Astrocyte (in vitro differentiated cells and primary cell): ENCODE measurements around the gene SOAT2. TPM values are rescaled to one million over a fixed set of nuclear protein-coding genes. Genes with fewer than 3 reads are reported as not detected.

Experiments
- DNase-seq: peaks from one replicate; pipeline ENCODE4 v3.0.0-alpha.2; 2010; ENCODE audit warnings: low read depth
- FAIRE-seq: peaks from 2 replicates; lab custom pipeline; 2011; peaks lifted over from hg19 to GRCh38; lab: Jason Lieb, UNC
- H2AFZ ChIP-seq: 2 replicates; pipeline ENCODE4 v1.6.0; 2012; ENCODE audit warnings: low read depth, low read length, inconsistent platforms
- H3K27ac ChIP-seq: 2 replicates; pipeline ENCODE4 v1.5.1; 2011; ENCODE audit warnings: low read depth, low read length, inconsistent platforms
- H3K27me3 ChIP-seq: 2 replicates; pipeline ENCODE4 v1.6.0; 2011; ENCODE audit warnings: low read length, inconsistent platforms; ENCODE audit not compliant: insufficient read depth
- H3K36me3 ChIP-seq: 2 replicates; pipeline ENCODE4 v1.5.1; 2011; ENCODE audit warnings: low read length, inconsistent platforms; ENCODE audit not compliant: insufficient read depth
- H3K4me1 ChIP-seq: 2 replicates; pipeline ENCODE4 v1.5.1; 2011; ENCODE audit warnings: low read length, inconsistent platforms; ENCODE audit not compliant: insufficient read depth
- H3K4me2 ChIP-seq: 2 replicates; pipeline ENCODE4 v1.6.0; 2012; ENCODE audit warnings: low read length, inconsistent platforms
- H3K4me3 ChIP-seq: 2 replicates; pipeline ENCODE4 v1.5.1; 2011; ENCODE audit warnings: low read depth, mild to moderate bottlenecking, low read length, inconsistent platforms; ENCODE audit not compliant: insufficient read depth
- H3K79me2 ChIP-seq: 2 replicates; pipeline ENCODE4 v1.6.0; 2012; ENCODE audit warnings: mild to moderate bottlenecking, low read length, inconsistent platforms; ENCODE audit not compliant: insufficient read depth
- H3K9ac ChIP-seq: 2 replicates; pipeline ENCODE4 v1.6.0; 2012; ENCODE audit warnings: mild to moderate bottlenecking, low read length, inconsistent platforms
- H3K9me3 ChIP-seq: 2 replicates; pipeline ENCODE4 v1.5.1; 2012; ENCODE audit warnings: low read depth, mild to moderate bottlenecking, low read length, inconsistent platforms; ENCODE audit not compliant: insufficient read depth
- H4K20me1 ChIP-seq: 2 replicates; pipeline ENCODE4 v1.6.0; 2012; ENCODE audit warnings: low read length, inconsistent platforms; ENCODE audit not compliant: insufficient read depth
- H3K27ac Mint-ChIP-seq: one replicate; pipeline ENCODE4 v1.8.0; 2021; ENCODE audit warnings: mild to moderate bottlenecking, mixed read lengths; ENCODE audit not compliant: unreplicated experiment
- H3K27me3 Mint-ChIP-seq: one replicate; pipeline ENCODE4 v1.8.0; 2021; ENCODE audit warnings: low read depth, mixed read lengths; ENCODE audit not compliant: unreplicated experiment
- H3K36me3 Mint-ChIP-seq: one replicate; pipeline ENCODE4 v1.8.0; 2021; ENCODE audit warnings: low read depth, mixed read lengths; ENCODE audit not compliant: unreplicated experiment
- H3K4me1 Mint-ChIP-seq: one replicate; pipeline ENCODE4 v1.8.0; 2021; ENCODE audit warnings: low read depth, mixed read lengths; ENCODE audit not compliant: unreplicated experiment
- H3K4me3 Mint-ChIP-seq: one replicate; pipeline ENCODE4 v1.8.0; 2021; ENCODE audit warnings: mild to moderate bottlenecking, moderate library complexity, mixed read lengths; ENCODE audit not compliant: unreplicated experiment
- H3K9me3 Mint-ChIP-seq: one replicate; pipeline ENCODE4 v1.8.0; 2021; ENCODE audit warnings: mild to moderate bottlenecking, mixed read lengths; ENCODE audit not compliant: unreplicated experiment
- EZH2 ChIP-seq: IDR thresholded peaks from 2 replicates; pipeline ENCODE4 v1.6.1; 2012; ENCODE audit warnings: mild to moderate bottlenecking, low read length, inconsistent platforms; ENCODE audit not compliant: insufficient read depth
- total RNA-seq: library from RNA; stranded (reverse); gene quantifications from 2 replicates; pipeline ENCODE4 v1.2.1, GENCODE V29; 2021
- TF ChIP-seq, protein P1 (sequence below): IDR thresholded peaks from 2 replicates; pipeline ENCODE4 v1.5.1; 2011; ENCODE audit warnings: low read depth, mild to moderate bottlenecking, inconsistent platforms, low read length, moderate library complexity; ENCODE audit not compliant: insufficient read depth

Gene SOAT2
- total RNA-seq, 1 donor from 2014 or later = not detected

DNA sequence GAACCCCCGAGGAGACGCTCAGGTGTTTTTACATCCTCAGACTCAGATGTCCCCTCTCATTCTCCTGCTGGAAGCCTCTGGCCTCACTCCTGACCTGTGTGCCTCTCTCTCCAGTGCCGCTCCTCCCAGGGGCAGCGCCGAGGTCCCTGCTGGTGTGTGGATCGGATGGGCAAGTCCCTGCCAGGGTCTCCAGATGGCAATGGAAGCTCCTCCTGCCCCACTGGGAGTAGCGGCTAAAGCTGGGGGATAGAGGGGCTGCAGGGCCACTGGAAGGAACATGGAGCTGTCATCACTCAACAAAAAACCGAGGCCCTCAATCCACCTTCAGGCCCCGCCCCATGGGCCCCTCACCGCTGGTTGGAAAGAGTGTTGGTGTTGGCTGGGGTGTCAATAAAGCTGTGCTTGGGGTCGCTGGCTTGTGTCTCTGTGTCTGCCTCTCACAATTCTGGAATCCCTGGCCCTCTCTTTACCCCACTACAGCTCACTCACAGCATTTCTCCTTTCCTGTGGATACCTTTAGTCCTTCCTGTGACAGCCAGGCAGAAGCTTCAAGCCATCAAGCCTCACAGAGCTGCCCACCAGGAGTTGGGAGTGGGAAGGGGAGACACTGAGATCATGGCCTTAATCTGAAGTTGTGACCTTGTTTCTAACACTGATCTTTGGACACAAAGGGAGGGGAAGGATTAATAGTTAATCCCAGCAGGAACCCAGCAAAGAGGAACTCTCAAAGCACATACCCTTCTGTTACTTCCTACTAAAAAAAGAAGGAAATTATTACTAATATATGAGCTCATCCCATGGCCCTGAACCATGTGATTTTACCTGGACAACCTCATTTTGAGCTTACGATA is 1.1 kb upstream of the SOAT2 start:
- H3K36me3 ChIP-seq = no peaks in the 10 kb centered on the region
- no peak overlapping the region for H3K9ac ChIP-seq
- no peaks in the 10 kb centered on the region for H3K79me2 ChIP-seq
- H3K4me3 ChIP-seq = no peak overlapping the region
- peaks cover 18% of the 10 kb centered on the region for H3K4me1 Mint-ChIP-seq
- FAIRE-seq (no peak), DNase-seq (no peak)
- no peak overlapping the region for H2AFZ ChIP-seq
- H3K27me3 ChIP-seq = no peaks in the 10 kb centered on the region
- H3K4me3 Mint-ChIP-seq = no peak overlapping the region
- no peaks in the 10 kb centered on the region for H3K9me3 Mint-ChIP-seq
- no peaks in the 10 kb centered on the region for H3K36me3 Mint-ChIP-seq
- H3K27ac ChIP-seq = no peak overlapping the region
- no peaks in the 10 kb centered on the region for H3K9me3 ChIP-seq
- H3K4me2 ChIP-seq = no peak overlapping the region
- peaks cover 11% of the 10 kb centered on the region for H3K27me3 Mint-ChIP-seq
- TF ChIP-seq EZH2 = no peak
- TF ChIP-seq, protein P1, sequence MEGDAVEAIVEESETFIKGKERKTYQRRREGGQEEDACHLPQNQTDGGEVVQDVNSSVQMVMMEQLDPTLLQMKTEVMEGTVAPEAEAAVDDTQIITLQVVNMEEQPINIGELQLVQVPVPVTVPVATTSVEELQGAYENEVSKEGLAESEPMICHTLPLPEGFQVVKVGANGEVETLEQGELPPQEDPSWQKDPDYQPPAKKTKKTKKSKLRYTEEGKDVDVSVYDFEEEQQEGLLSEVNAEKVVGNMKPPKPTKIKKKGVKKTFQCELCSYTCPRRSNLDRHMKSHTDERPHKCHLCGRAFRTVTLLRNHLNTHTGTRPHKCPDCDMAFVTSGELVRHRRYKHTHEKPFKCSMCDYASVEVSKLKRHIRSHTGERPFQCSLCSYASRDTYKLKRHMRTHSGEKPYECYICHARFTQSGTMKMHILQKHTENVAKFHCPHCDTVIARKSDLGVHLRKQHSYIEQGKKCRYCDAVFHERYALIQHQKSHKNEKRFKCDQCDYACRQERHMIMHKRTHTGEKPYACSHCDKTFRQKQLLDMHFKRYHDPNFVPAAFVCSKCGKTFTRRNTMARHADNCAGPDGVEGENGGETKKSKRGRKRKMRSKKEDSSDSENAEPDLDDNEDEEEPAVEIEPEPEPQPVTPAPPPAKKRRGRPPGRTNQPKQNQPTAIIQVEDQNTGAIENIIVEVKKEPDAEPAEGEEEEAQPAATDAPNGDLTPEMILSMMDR = no peak
- H4K20me1 ChIP-seq = no peaks in the 10 kb centered on the region
- no peak overlapping the region for H3K27ac Mint-ChIP-seq
- H3K4me1 ChIP-seq = peaks cover 20% of the 10 kb centered on the region

DNA sequence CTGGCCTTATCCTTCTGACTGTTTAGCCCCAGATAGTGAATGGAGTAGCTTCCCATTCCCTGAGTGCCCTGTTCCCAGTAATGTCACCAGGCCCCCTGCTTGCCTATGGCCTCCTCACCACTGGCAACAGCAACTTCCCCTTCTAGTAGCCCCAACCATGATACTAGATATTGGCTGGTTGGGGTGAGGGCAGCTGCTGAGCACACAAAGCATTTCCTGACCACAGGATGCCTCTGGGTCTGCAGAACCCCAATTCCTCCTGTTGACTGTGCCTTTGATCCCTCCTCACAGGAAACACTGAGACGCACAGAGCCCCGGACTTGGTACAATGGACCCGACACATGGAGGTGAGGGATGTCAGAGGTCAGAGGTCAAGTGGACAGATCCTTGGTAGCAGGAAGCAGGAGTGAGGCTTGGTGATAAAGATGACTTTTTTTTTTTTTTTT is 597 bp downstream of the SOAT2 start:
- H3K4me3 ChIP-seq = no peak overlapping the region
- Mint-ChIP-seq H3K4me1 (peaks cover 8% of the 10 kb centered on the region), H3K4me3 (no peak overlapping the region), H3K27me3 (peaks cover 11% of the 10 kb centered on the region), H3K36me3 (no peaks in the 10 kb centered on the region), H3K9me3 (no peaks in the 10 kb centered on the region), H3K27ac (no peak overlapping the region)
- no peak overlapping the region for H3K27ac ChIP-seq
- peaks cover 5% of the 10 kb centered on the region for H3K4me1 ChIP-seq
- no peaks in the 10 kb centered on the region for H4K20me1 ChIP-seq
- FAIRE-seq (no peak), DNase-seq (no peak)
- H3K4me2 ChIP-seq = no peak overlapping the region
- H3K36me3 ChIP-seq = no peaks in the 10 kb centered on the region
- no peaks in the 10 kb centered on the region for H3K9me3 ChIP-seq
- H3K27me3 ChIP-seq = no peaks in the 10 kb centered on the region
- no peaks in the 10 kb centered on the region for H3K79me2 ChIP-seq
- TF ChIP-seq, protein P1 = no peak
- TF ChIP-seq EZH2 = no peak
- no peak overlapping the region for H3K9ac ChIP-seq
- H2AFZ ChIP-seq = no peak overlapping the region

DNA sequence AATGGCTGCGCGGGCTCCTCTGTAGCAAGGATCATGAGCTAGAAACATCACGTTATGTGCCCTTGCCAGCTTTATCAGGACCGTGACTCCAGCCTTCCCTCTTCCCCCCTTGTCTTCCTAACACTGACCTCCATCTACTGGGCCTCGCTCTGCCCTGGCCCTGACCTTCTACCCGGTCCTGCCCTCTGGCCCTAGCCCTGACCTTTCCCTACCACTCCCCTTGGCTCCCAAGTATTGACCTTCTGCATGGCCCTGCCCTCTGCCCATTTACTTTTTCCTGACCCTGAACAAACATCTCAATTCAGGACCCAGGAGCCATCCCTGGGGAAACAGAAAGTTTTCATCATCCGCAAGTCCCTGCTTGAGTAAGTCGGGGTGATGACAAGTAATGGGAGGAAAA is 2.0 kb downstream of the SOAT2 start:
- no peak overlapping the region for H3K4me3 Mint-ChIP-seq
- no peak overlapping the region for H3K27ac Mint-ChIP-seq
- TF ChIP-seq, protein P1 = no peak
- TF ChIP-seq EZH2 = no peak

More for the DNA sequence above, 2.0 kb downstream of the SOAT2 start:
- Histone ChIP-seq H3K4me2 (no peak overlapping the region), H2AFZ (no peak overlapping the region), H3K27ac (no peak overlapping the region), H3K79me2 (no peaks in the 10 kb centered on the region), H3K27me3 (no peaks in the 10 kb centered on the region), H3K36me3 (no peaks in the 10 kb centered on the region), H3K4me1 (no peaks in the 10 kb centered on the region), H4K20me1 (no peaks in the 10 kb centered on the region), H3K9me3 (no peaks in the 10 kb centered on the region), H3K9ac (no peak overlapping the region), H3K4me3 (no peak overlapping the region)
- peaks cover 3% of the 10 kb centered on the region for H3K4me1 Mint-ChIP-seq
- FAIRE-seq (no peak), DNase-seq (no peak)
- peaks cover 11% of the 10 kb centered on the region for H3K27me3 Mint-ChIP-seq
- no peaks in the 10 kb centered on the region for H3K36me3 Mint-ChIP-seq
- no peaks in the 10 kb centered on the region for H3K9me3 Mint-ChIP-seq
